Liver (tissue), 9 donors: Measurements from ENCODE around the gene WIPF1. TPM values are rescaled to one million over a fixed set of nuclear protein-coding genes. Genes with fewer than 3 reads are reported as not detected.

Experiments used
- DNase-seq: peaks from one replicate; pipeline ENCODE4 v3.0.0-alpha.2; 2017; ENCODE audit warnings: low spot score
- H3K27ac ChIP-seq, 2 donors: one replicate each; pipeline ENCODE4 v1.7.0; 2013; ENCODE audit warnings: inconsistent platforms in 2 of 2, low read length in 2 of 2, control low read depth in 1 of 2, low read depth in 1 of 2, mild to moderate bottlenecking in 1 of 2
- H3K27me3 ChIP-seq, 4 donors: one replicate each; pipeline versions ENCODE4 v1.6.1 to v1.7.0; 2013; ENCODE audit warnings: low read length in 3 of 4, inconsistent platforms in 1 of 4, mild to moderate bottlenecking in 1 of 4, moderate library complexity in 1 of 4; ENCODE audit not compliant: control insufficient read depth in 4 of 4, insufficient read depth in 4 of 4
- H3K36me3 ChIP-seq, 4 donors: one replicate each; pipeline versions ENCODE4 v1.6.1 to v1.7.0; 2013; ENCODE audit warnings: low read length in 3 of 4, mild to moderate bottlenecking in 3 of 4, low read depth in 1 of 4, moderate library complexity in 1 of 4; ENCODE audit not compliant: control insufficient read depth in 4 of 4, insufficient read depth in 3 of 4
- H3K4me1 ChIP-seq, 4 donors: one replicate each; pipeline versions ENCODE4 v1.6.1 to v1.7.0; 2013; ENCODE audit warnings: low read length in 3 of 4, mild to moderate bottlenecking in 3 of 4, moderate library complexity in 1 of 4; ENCODE audit not compliant: control insufficient read depth in 4 of 4, insufficient read depth in 4 of 4
- H3K4me3 ChIP-seq, 3 donors: one replicate each; pipeline versions ENCODE4 v1.6.1 to v1.7.0; 2013; ENCODE audit warnings: low read length in 3 of 3, control low read depth in 1 of 3, low read depth in 1 of 3, mild to moderate bottlenecking in 1 of 3
- H3K9ac ChIP-seq, 2 donors: one replicate each; pipeline ENCODE4 v1.7.0; 2013; ENCODE audit warnings: low read length in 2 of 2, mild to moderate bottlenecking in 2 of 2, moderate library complexity in 2 of 2, control low read depth in 1 of 2, low read depth in 1 of 2
- H3K9me3 ChIP-seq, 4 donors: one replicate each; pipeline versions ENCODE4 v1.6.1 to v1.7.0; 2013; ENCODE audit warnings: low read length in 3 of 4; ENCODE audit not compliant: control insufficient read depth in 4 of 4
- ATF3 ChIP-seq: IDR thresholded peaks from 2 replicates; pipeline ENCODE4 v1.6.1; 2016; ENCODE audit warnings: antibody characterized with exemption
- EGR1 ChIP-seq, 2 donors: IDR thresholded peaks; 2 replicates each; pipeline ENCODE4 v1.6.1; 2016 to 2018; ENCODE audit warnings: antibody characterized with exemption in 2 of 2, low read depth in 2 of 2
- FOXA1 ChIP-seq: IDR thresholded peaks from 2 replicates; pipeline ENCODE4 v1.6.1; 2016; ENCODE audit warnings: antibody characterized with exemption
- FOXA2 ChIP-seq: IDR thresholded peaks from 2 replicates; pipeline ENCODE4 v1.6.1; 2016; ENCODE audit warnings: antibody characterized with exemption
- GABPA ChIP-seq, 2 donors: IDR thresholded peaks in 1 of 2; conservative IDR thresholded peaks in 1 of 2; 2 replicates each; pipeline ENCODE4 v1.6.1; 2016; ENCODE audit warnings: antibody characterized with exemption in 2 of 2, mild to moderate bottlenecking in 1 of 2, moderate library complexity in 1 of 2
- HNF4A ChIP-seq, 2 donors: conservative IDR thresholded peaks; 2 replicates each; pipeline ENCODE4 v1.6.1; 2016; ENCODE audit warnings: antibody characterized with exemption in 2 of 2, mild to moderate bottlenecking in 2 of 2
- HNF4G ChIP-seq: IDR thresholded peaks from 2 replicates; pipeline ENCODE4 v1.6.1; 2016; ENCODE audit warnings: antibody characterized with exemption
- JUND ChIP-seq, 2 donors: IDR thresholded peaks; 2 replicates each; pipeline ENCODE4 v1.6.1; 2016; ENCODE audit warnings: antibody characterized with exemption in 2 of 2
- MAX ChIP-seq: IDR thresholded peaks from 2 replicates; pipeline ENCODE4 v1.6.1; 2016; ENCODE audit warnings: antibody characterized with exemption
- NR2F2 ChIP-seq: IDR thresholded peaks from 2 replicates; pipeline ENCODE4 v1.6.1; 2016; ENCODE audit warnings: antibody characterized with exemption
- RAD21 ChIP-seq, 2 donors: IDR thresholded peaks; 2 replicates each; pipeline ENCODE4 v1.6.1; 2016; ENCODE audit warnings: antibody characterized with exemption in 2 of 2, mild to moderate bottlenecking in 2 of 2
- SP1 ChIP-seq: IDR thresholded peaks from 2 replicates; pipeline ENCODE4 v1.6.1; 2018; ENCODE audit warnings: antibody characterized with exemption, mild to moderate bottlenecking
- ZBTB33 ChIP-seq: IDR thresholded peaks from 2 replicates; pipeline ENCODE4 v1.6.1; 2016; ENCODE audit warnings: antibody characterized with exemption
- WGBS: extraction: QIAGEN DNeasy Blood & Tissue Kit; methylation state at CpG from one replicate; pipeline ENCODE4 v1.1.7; 2013; 5-methylcytosine and 5-hydroxymethylcytosine counted together
- polyA plus RNA-seq, 2 donors: library from polyadenylated mRNA; stranded (reverse) in 1 of 2; unstranded in 1 of 2; fragments of 200-250 nt in 1 of 2; fragments of >200 nt in 1 of 2; fragmentation: Nextera tagmentation in 1 of 2; extraction: Ambion mirVana in 1 of 2; gene quantifications; one replicate each; pipeline versions ENCODE4 v1.2.1 to v1.2.3, GENCODE V29; 2013 to 2015
- total RNA-seq, 2 donors: library from RNA; depleted of rRNA; stranded (reverse); fragments of >200 nt; gene quantifications; one replicate each; pipeline ENCODE4 v1.2.3, GENCODE V29; 2014
- TF ChIP-seq, protein P1 (sequence below): fragments of 150-350 bp; IDR thresholded peaks from 2 replicates; pipeline ENCODE4 v1.5.1; 2017; ENCODE audit warnings: improper control_type of control experiment, low read depth, low read length; ENCODE audit not compliant: missing input control
- TF ChIP-seq, protein P2 (sequence below): IDR thresholded peaks from 2 replicates; pipeline ENCODE4 v1.6.1; 2016; ENCODE audit warnings: antibody characterized with exemption, mild to moderate bottlenecking
- donor health status: healthy.
- donor health status: healthy.
- donor health status: healthy.
- donor health status: healthy.
- donor health status: healthy.

Gene WIPF1
- total and polyA plus RNA-seq, 4 donors = 4.7 to 7.7 (median 6.3) TPM

DNA sequence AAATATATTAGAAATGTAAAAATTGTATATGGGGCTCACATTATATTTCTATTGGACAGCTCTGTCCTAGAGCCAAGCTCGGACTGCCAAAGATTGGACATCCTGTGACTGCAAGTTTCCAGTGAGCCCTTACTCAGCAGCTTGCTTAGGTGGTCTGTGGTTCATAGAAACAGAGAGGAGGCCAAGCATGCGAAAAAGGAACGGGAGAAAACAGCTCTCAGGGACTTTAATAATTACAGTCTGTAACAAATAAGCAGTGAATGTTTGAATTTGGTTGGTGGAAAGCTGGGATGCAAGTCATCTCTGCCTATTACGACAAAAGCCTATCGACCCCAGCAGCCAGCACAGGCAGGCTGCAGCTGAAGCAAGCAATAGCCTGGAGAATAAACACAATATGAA is 35.6 kb downstream of the WIPF1 start:
- Histone ChIP-seq H3K9me3 (no peaks in the 10 kb centered on the region), H3K4me3 (no peak overlapping the region), H3K4me1 (peaks cover 2 to 17% (median 14%) of the 10 kb centered on the region in 4 donors), H3K36me3 (peaks cover 0 to 6% (median 2%) of the 10 kb centered on the region in 4 donors), H3K27ac (no peak overlapping the region), H3K27me3 (no peaks in the 10 kb centered on the region), H3K9ac (no peak overlapping the region)
- TF ChIP-seq HNF4G (no peak), EGR1 (IDR thresholded peaks at IDR 0.05; ENCODE audit: low read depth in 2 of 2) (no peak), SP1 (no peak), HNF4A (conservative IDR thresholded peaks at IDR 0.05) (no peak), ZBTB33 (no peak), NR2F2 (no peak), ATF3 (no peak)
- TF ChIP-seq, protein P1, sequence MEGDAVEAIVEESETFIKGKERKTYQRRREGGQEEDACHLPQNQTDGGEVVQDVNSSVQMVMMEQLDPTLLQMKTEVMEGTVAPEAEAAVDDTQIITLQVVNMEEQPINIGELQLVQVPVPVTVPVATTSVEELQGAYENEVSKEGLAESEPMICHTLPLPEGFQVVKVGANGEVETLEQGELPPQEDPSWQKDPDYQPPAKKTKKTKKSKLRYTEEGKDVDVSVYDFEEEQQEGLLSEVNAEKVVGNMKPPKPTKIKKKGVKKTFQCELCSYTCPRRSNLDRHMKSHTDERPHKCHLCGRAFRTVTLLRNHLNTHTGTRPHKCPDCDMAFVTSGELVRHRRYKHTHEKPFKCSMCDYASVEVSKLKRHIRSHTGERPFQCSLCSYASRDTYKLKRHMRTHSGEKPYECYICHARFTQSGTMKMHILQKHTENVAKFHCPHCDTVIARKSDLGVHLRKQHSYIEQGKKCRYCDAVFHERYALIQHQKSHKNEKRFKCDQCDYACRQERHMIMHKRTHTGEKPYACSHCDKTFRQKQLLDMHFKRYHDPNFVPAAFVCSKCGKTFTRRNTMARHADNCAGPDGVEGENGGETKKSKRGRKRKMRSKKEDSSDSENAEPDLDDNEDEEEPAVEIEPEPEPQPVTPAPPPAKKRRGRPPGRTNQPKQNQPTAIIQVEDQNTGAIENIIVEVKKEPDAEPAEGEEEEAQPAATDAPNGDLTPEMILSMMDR = no peak
- TF ChIP-seq, protein P2, sequence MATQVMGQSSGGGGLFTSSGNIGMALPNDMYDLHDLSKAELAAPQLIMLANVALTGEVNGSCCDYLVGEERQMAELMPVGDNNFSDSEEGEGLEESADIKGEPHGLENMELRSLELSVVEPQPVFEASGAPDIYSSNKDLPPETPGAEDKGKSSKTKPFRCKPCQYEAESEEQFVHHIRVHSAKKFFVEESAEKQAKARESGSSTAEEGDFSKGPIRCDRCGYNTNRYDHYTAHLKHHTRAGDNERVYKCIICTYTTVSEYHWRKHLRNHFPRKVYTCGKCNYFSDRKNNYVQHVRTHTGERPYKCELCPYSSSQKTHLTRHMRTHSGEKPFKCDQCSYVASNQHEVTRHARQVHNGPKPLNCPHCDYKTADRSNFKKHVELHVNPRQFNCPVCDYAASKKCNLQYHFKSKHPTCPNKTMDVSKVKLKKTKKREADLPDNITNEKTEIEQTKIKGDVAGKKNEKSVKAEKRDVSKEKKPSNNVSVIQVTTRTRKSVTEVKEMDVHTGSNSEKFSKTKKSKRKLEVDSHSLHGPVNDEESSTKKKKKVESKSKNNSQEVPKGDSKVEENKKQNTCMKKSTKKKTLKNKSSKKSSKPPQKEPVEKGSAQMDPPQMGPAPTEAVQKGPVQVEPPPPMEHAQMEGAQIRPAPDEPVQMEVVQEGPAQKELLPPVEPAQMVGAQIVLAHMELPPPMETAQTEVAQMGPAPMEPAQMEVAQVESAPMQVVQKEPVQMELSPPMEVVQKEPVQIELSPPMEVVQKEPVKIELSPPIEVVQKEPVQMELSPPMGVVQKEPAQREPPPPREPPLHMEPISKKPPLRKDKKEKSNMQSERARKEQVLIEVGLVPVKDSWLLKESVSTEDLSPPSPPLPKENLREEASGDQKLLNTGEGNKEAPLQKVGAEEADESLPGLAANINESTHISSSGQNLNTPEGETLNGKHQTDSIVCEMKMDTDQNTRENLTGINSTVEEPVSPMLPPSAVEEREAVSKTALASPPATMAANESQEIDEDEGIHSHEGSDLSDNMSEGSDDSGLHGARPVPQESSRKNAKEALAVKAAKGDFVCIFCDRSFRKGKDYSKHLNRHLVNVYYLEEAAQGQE = no peak
- no peak for DNase-seq
- 58% methylated on average over 5 of the region's 5 CpGs for WGBS

- Histone ChIP-seq H3K27ac (peak overlapping the region; percentile 49 to 76), H3K36me3 (peaks cover 0 to 6% (median under 1%) of the 10 kb centered on the region in 4 donors), H3K4me3 (no peak overlapping the region), H3K27me3 (no peaks in the 10 kb centered on the region), H3K9me3 (no peaks in the 10 kb centered on the region), H3K4me1 (peaks cover 2 to 17% (median 14%) of the 10 kb centered on the region in 4 donors), H3K9ac (peak overlapping the region in 1 of 2 donors; percentile 43)
- WGBS = 26% methylated on average over 8 of the region's 8 CpGs
- no peak for DNase-seq
- TF ChIP-seq ZBTB33 (peak; percentile 83), RAD21 (IDR thresholded peaks at IDR 0.05) (peak; percentile 54 to 55), HNF4A (conservative IDR thresholded peaks at IDR 0.05) (peak; percentile 94 to 97), FOXA1 (peak; percentile 57), FOXA2 (peak; percentile 63), HNF4G (peak; percentile 72), JUND (IDR thresholded peaks at IDR 0.05) (peak; percentile 74 to 86), GABPA (IDR thresholded peaks at IDR 0.05 in 1 of 2, conservative IDR thresholded peaks at IDR 0.05 in 1 of 2) (peak in 1 of 2 donors; percentile 64), NR2F2 (peak; percentile 76), MAX (peak; percentile 95), EGR1 (IDR thresholded peaks at IDR 0.05; ENCODE audit: low read depth in 2 of 2) (peak; percentile 61 to 90), SP1 (peak; percentile 94), ATF3 (peak; percentile 53)
- TF ChIP-seq, protein P2 = peak; percentile 85
These were observed 36.2 kb downstream of the WIPF1 start for GRCh38 chr2:174561283-174561971.
